Esophagus squamous epithelium (tissue), 4 donors: ENCODE data around the gene ACSL5.

Experiments
- POLR2A ChIP-seq, 4 donors: fragments of 450-650 bp; IDR thresholded peaks; one replicate each; pipeline ENCODE4 v1.6.1; 2017; ENCODE audit warnings: antibody characterized with exemption in 4 of 4, mild to moderate bottlenecking in 4 of 4, moderate library complexity in 3 of 4
- TF ChIP-seq, protein P1 (sequence below), 6 experiments: fragments of 450-650 bp in 4 of 6; fragments of 200-600 bp in 2 of 6; sonication (generic) in 2 of 6; IDR thresholded peaks; one replicate each; pipeline ENCODE4 v1.5.1; 2016 to 2019; ENCODE audit warnings: antibody characterized with exemption in 6 of 6, mild to moderate bottlenecking in 4 of 6, moderate library complexity in 4 of 6

DNA sequence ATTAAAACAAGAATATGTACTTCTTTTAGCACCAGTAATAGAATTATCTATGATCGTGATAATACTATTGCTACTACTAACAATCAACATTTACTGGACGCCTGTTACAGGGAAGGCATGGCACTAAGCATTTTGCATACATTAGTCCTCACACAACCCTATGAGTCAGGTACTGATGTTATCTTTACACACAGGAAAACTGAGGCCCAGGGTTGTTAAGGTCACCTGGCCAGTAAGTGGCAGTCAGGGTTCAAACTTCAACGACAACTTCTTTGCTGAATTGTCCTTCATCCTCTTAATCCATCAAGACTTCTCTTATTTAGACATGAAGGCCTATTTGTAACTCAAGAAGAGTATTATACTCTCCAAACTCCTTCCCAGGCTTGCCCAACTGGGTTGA is 41.9 kb upstream of the ACSL5 start:
- TF ChIP-seq, protein P1, sequence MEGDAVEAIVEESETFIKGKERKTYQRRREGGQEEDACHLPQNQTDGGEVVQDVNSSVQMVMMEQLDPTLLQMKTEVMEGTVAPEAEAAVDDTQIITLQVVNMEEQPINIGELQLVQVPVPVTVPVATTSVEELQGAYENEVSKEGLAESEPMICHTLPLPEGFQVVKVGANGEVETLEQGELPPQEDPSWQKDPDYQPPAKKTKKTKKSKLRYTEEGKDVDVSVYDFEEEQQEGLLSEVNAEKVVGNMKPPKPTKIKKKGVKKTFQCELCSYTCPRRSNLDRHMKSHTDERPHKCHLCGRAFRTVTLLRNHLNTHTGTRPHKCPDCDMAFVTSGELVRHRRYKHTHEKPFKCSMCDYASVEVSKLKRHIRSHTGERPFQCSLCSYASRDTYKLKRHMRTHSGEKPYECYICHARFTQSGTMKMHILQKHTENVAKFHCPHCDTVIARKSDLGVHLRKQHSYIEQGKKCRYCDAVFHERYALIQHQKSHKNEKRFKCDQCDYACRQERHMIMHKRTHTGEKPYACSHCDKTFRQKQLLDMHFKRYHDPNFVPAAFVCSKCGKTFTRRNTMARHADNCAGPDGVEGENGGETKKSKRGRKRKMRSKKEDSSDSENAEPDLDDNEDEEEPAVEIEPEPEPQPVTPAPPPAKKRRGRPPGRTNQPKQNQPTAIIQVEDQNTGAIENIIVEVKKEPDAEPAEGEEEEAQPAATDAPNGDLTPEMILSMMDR (IDR thresholded peaks at IDR 0.05) = no peak
- TF ChIP-seq POLR2A (IDR thresholded peaks at IDR 0.05) = no peak
